ENCODE measurements around the gene TMEM121. TPM values are rescaled to one million over a fixed set of nuclear protein-coding genes. Genes with fewer than 3 reads are reported as not detected.

Gene TMEM121
- total and polyA plus RNA-seq, 2 of the 4 experiments (the other 2 are of a cell fraction): 2.7 to 6.3 TPM

DNA sequence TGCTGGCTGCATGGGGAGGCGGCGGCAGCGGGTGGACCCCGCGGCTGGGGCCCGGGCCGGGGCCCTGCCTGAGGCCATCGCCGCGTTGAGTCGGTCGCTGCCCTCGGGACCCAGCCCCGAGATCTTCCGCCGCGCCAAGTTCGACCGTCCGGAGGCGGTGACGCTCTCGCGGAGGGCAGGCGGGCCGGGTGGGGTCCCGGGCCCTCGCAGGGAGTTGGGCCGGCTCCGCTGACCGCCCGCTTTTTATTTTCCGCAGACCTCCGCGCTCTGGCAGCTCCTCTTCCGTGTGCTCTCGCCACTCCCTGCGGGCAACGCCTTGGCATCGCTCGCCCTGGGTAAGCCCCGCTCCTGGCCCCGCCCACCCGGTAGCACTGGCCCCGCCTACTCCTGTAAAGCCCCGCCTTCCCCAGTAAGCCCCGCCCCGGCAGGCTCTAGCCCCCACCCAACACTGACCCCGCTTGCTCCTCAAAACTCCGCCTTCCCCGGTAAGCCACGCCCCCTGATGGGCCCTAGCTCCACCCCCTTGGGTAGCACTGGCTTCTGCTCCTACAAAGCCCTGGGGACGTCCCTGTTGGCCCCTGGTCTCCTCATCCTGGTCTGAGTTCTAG, 34.9 kb upstream of the TMEM121 start:
- Histone ChIP-seq H3K9me1 (ENCODE audit: insufficient read depth, low read length) (peaks cover 6% of the 10 kb centered on the region; the same call in 1 of the 2 replicates), H3K4ac (ENCODE audit: low read depth, low read length) (no peak overlapping the region), H2AK9ac (replicated peaks; ENCODE audit: low read depth, low read length, poor library complexity) (peak overlapping the region; percentile 84), H3K18ac (ENCODE audit: low read depth, low read length) (no peak overlapping the region), H2AK5ac (ENCODE audit: low read depth, low read length) (no peak overlapping the region), H3K9me3 (ENCODE audit: control insufficient read depth, insufficient read depth, low read length) (no peaks in the 10 kb centered on the region), H3K4me3 (ENCODE audit: insufficient read depth, low read depth, low read length) (peak overlapping the region; percentile 49), H2BK15ac (ENCODE audit: low read depth, low read length) (no peak overlapping the region), H2BK120ac (ENCODE audit: low read depth, low read length) (no peak overlapping the region), H3K4me2 (ENCODE audit: low read depth, low read length) (peak overlapping the region; percentile 74), H3K14ac (replicated peaks; ENCODE audit: low read depth, low read length) (no peak overlapping the region), H2BK20ac (ENCODE audit: low read depth, low read length) (no peak overlapping the region), H3K27me3 (ENCODE audit: control insufficient read depth, insufficient read depth, low read length) (peaks cover 13% of the 10 kb centered on the region; the same call in 1 of the 2 replicates), H4K91ac (ENCODE audit: insufficient read depth, low read depth, low read length) (no peak overlapping the region), H3K23ac (ENCODE audit: low read depth, low read length) (no peak overlapping the region), H4K8ac (ENCODE audit: low read depth in 2 of 2, low read length in 2 of 2) (no peak overlapping the region), H3K9ac (ENCODE audit: low read depth, low read length) (no peak overlapping the region), H3K4me1 (ENCODE audit: control insufficient read depth, insufficient read depth, low read length) (peaks cover 2% of the 10 kb centered on the region; the same call in 1 of the 2 replicates), H3K79me1 (ENCODE audit: low read depth in 1 of 2, low read length in 2 of 2) (peaks cover 0 to 5% of the 10 kb centered on the region in 2 experiments; a peak in 1 of 4 replicates), H2AFZ (replicated peaks; ENCODE audit: low read length, poor library complexity) (peak overlapping the region; percentile 95), H4K5ac (ENCODE audit: low read depth, low read length) (no peak overlapping the region), H3K36me3 (ENCODE audit: control insufficient read depth, insufficient read depth, low read length) (no peaks in the 10 kb centered on the region), H3K56ac (ENCODE audit: extremely low read depth, insufficient read depth, low read length) (no peak overlapping the region), H3K27ac (ENCODE audit: insufficient read depth, low read length) (no peak overlapping the region; the same call in 1 of the 2 replicates), H4K20me1 (ENCODE audit: insufficient read depth, low read length) (0 out of 2 replicates have a peak, but pooled peaks cover 6% of the 10 kb centered on the region), H2BK5ac (ENCODE audit: low read depth, low read length, poor library complexity, severe bottlenecking) (no peak overlapping the region)
- no TSS peak for BruUV-seq (replicated peaks)
- WGBS, 2 experiments (ENCODE audit: extremely low coverage in 2 of 2, insufficient read length in 1 of 2): 0% methylated on average over 24 of the region's 53 CpGs; no CpG with 5 or more reads in 1 of the 2 experiments
- TF ChIP-seq MXI1 (IDR thresholded peaks at IDR 0.05; ENCODE audit: borderline replicate concordance, low read depth, low read length): peak; percentile 100
- TF ChIP-seq MAZ (IDR thresholded peaks at IDR 0.05; ENCODE audit: borderline replicate concordance, low read depth, low read length): no peak; the same call in 1 of the 2 replicates
- no peak for TF ChIP-seq RFX5 (IDR thresholded peaks at IDR 0.05; ENCODE audit: low read depth, low read length)
- peak; percentile 63 for TF ChIP-seq POLR2A (IDR thresholded peaks at IDR 0.05; ENCODE audit: low read depth, low read length)
- dilution Hi-C loops (cut with HindIII; ENCODE audit: low sequenced_read_pairs, unreplicated experiment) (no loop called here), in situ Hi-C loops (cut with MboI; ENCODE audit: low sequenced_read_pairs) (no loop called here), intact Hi-C loops (cut with micrococcal nuclease) (loop anchor here (5.0 kb wide), 1 partner anchor 36 kb away; the partner anchor contains the start of gene TMEM121)
- CTCF ChIA-PET: no interaction called here
- POLR2A ChIA-PET (ENCODE audit: unreplicated experiment): no interaction called here
- ATAC-seq (ENCODE audit: low read depth) (peak; percentile 6; the same call in 1 of the 2 replicates), DNase-seq (peak; percentile 20)

Measured in IMR-90 (cell line).